GM21786 (cell line): ENCODE measurements around the gene VOPP1.

Experiments used
- ATAC-seq: cut with Tn5 transposase; IDR thresholded peaks from one replicate; pipeline ENCODE4 v1.9.1; 2021; ENCODE audit not compliant: unreplicated experiment

VOPP1 gene

DNA sequence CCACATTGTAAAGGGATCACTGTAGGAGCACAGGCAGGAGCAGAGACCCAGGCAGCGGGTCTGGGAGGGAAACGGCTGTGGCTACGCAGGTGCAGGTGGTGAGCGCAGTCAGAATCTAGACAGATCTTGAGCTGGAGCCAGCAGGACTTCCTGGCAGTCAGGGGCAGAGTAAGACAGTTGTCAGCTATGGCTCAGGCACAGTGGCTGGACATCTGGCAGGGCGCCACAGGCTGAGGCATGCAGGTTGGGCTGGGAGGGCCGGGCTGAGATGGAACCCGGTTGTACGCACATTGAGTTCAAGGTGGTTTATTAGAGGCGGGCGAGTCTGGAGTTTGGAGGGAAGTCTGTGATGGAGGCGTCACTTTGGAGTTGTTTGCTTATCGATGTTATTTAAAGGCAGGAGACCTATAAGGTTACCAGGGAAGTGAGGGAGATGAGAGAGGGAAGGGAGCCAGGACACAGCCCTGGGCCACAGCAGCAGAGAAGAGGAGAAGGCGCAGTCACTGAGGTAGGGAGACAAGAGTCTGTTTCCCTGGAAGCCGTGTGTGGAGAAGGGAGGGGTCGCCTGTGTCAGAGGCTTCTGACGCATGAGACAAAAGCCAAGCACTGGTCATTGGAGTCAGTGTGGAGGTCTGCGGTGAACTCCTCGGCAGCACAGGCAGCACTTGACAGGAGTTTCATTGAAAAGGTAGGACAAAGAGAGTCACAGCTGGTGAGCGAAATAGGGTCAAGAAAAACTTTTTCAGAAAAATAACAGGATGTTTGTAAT lies 133.4 kb downstream of the VOPP1 start:
- ATAC-seq: no peak

DNA sequence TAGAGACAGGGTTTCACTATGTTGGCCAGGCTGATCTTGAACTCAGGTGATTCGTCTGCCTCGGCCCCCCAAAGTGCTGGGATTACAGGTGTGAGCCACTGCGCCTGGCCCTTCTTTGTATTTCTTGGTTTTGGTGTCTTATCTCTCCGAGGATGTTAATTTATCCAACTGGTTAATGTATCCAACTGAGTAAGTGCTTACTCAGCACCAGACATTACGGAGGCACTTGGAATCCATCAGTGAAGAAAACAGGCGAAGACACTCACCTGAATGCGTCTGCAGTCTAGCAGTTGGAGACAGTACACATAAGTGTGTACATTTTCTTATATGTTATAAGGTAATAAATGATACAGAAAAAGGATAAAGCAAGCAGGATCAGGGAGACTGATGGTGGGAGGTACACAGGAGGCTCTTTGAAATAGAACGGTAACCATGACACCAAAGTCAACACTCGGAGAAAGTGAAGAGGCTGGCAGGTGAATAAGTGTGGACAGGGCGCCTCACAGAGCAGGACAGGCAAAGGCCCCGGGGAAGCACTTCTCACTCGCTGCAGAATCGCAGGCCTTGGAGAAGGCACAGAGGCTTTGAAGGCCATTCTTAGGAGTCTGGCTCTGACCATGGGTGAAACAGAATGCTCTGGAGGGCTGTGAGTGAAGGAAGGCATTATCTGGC lies 134.1 kb downstream of the VOPP1 start:
- no peak for ATAC-seq

GRCh38 chr7:55437375-55437774 lies 134.9 kb downstream of the VOPP1 start:
- ATAC-seq: no peak

DNA sequence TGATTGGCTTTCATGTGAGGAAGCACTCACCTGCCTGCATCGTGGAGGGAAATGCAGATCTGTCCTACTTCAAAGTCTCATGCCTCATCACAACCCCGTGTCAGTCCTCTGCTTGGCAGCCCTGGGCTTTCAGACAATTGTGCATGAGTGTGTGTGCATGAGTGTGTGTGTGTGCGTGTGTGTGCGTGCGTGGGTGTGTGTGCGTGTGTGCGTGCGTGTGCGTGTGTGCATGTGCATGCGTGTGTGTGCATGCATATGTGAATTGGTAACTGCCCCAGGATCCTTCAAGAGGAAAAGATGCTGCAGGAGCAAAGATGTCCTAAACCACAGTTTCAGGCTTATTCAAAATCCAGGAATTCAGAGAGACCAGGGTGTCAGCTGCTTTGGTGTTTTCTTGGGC lies 135.8 kb downstream of the VOPP1 start:
- no peak for ATAC-seq

GRCh38 chr7:55435466-55435865 lies 136.8 kb downstream of the VOPP1 start:
- ATAC-seq: no peak

- ATAC-seq: peak; percentile 85
Measured at GRCh38 chr7:55432939-55433784, 139.1 kb downstream of the VOPP1 start.

GRCh38 chr7:55432506-55432905 lies 139.8 kb downstream of the VOPP1 start:
- no peak for ATAC-seq

GRCh38 chr7:55431898-55432297 lies 140.4 kb downstream of the VOPP1 start:
- ATAC-seq: no peak

GRCh38 chr7:55429835-55430499 lies 142.3 kb downstream of the VOPP1 start:
- no peak for ATAC-seq

GRCh38 chr7:55427800-55428199 lies 144.5 kb downstream of the VOPP1 start:
- no peak for ATAC-seq

- ATAC-seq: no peak
Measured at GRCh38 chr7:55427342-55427741, 145.0 kb downstream of the VOPP1 start.

DNA sequence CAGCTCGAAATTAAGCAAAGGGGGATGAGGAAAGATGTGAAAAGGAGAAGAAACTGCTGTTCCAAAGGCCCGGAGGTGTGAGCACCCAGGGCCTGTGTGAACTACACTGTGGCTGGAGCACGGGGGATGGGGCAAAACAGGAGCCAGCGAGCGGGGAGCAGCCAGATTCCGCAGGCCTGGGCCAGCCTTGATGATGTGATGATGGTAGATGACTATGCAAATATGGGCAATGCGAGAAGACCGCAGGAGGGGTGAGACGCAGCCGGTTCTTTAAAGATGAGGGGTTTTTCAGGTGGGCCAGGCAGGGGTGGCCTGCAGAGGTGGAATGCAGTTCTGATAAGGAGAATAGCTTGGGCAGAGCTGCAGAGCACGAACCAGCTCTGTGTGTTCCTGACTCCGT lies 145.6 kb downstream of the VOPP1 start:
- ATAC-seq: no peak

DNA sequence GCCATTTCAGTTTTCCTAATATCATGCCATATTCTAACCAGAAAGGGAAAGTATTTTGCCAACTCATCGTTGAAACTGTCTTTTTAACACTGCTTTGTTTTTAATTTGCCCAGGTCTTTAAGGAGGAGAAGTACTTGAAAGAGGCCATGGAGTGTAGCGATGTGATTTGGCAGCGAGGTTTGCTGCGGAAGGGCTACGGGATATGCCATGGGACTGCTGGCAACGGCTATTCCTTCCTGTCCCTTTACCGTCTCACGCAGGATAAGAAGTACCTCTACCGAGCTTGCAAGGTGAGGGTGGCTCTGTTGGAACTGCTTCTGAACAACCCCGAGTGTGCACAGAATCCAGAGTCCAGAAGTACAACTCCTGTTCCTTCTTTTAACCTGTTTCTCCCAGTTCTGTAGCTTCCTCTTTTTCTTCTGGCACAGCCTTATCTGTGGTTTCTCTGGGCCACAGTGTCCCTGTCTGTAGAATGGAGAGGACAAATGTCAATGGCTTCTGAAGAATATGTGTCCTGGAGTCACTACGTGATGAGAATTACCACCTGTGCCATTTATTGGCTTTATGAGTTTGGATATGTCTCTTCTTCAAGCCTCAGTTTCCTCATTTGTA lies 147.1 kb downstream of the VOPP1 start:
- no peak for ATAC-seq

DNA sequence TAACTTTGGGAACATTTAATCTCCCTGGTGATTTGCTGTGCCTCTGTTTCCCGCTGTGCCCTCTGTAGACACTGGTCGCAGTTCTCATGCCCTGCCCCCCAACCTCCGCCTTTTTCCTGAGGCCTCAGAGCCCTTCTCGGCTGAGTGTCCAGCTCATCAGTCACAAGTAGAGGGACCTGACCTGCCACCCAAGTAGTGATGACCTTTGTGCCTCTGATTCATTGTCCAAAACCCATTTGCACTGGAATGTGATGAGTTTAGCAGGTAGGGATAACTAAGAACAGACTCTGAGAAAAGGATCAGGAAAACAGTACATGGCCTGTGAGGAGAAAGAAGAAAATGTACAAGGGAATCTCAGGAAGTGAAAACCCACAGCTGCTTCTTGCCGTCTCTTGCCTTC lies 148.4 kb downstream of the VOPP1 start:
- no peak for ATAC-seq

DNA sequence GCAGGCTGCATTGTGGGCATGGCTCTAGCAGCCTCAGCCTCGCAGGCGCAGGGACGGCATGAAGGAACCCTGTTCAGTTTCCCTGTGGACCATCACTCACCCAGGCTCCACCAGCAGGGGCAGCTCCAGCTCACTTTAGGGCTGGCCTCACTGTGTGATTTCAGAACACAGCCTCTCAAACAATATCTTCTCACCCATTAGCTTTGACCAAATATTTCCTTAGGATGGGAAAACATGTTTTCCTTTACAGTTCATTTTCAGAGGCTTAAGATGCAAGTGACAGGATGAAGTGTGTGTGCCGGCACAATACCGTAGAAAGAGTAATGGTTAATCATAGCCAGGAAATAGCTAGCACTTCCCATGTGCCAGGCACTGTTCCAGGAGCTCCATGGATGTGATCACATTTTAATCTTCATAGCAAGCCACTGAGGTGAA lies 149.0 kb downstream of the VOPP1 start:
- ATAC-seq: no peak
